Measurements from ENCODE around the gene ING5.

DNA sequence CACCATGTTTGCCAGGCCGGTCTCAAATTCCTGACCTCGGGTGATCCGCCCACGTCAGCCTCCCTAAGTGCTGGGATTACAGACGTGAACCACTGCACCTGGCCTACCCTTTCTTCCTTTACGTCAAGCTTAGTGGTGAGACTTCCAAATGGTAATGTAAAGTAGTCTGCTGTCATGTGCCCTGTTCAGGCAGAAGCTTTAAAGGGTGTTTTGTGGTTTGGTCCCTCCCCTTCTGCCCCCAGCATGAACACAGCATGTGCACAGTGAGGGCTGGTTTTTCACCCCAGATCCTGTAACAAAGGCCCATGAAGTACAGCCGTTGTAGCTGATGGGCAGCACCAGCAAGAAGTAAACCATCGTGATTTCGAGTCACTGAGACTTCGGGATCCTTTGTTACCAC is 12.5 kb upstream of the ING5 start:
- TF ChIP-seq CTCF (IDR thresholded peaks at IDR 0.05) (no peak), POLR2AphosphoS5 (IDR thresholded peaks at IDR 0.05; ENCODE audit: insufficient read depth in 1 of 2, low read depth in 1 of 2) (no peak)

All from vagina (tissue), 2 donors.